ENCODE data around the gene PIGZ. TPM values are rescaled to one million over a fixed set of nuclear protein-coding genes. Genes with fewer than 3 reads are reported as not detected.
A peak's percentile ranks its signal among the peaks of the same experiment; 100 is the strongest.

The PIGZ gene
- total RNA-seq, 2 donors from 2014 or later = 63.7 to 126 TPM

GRCh38 chr3:196967412-196968232, 1.0 kb downstream of the PIGZ start:
- intact Hi-C loops (cut with DNase I) = loop anchor here (2.0 kb wide), 1 partner anchor 129 kb away; no protein-coding TSS in a partner anchor
- no peak for TF ChIP-seq CTCF (IDR thresholded peaks at IDR 0.05)
- H3K4me3 ChIP-seq = peak overlapping the region; percentile 78
- no peaks in the 10 kb centered on the region for H3K36me3 ChIP-seq
- H3K27ac ChIP-seq = peak overlapping the region; percentile 62
- H3K9me3 ChIP-seq = no peaks in the 10 kb centered on the region
- peaks cover 9% of the 10 kb centered on the region for H3K4me1 ChIP-seq
- H3K27me3 ChIP-seq = no peaks in the 10 kb centered on the region
- peak overlapping the region; percentile 74 to 89 for H3K9ac ChIP-seq (ENCODE audit: low read depth in 2 of 2, low read length in 2 of 2)
- no peak for DNase-seq

- TF ChIP-seq CTCF (IDR thresholded peaks at IDR 0.05) = no peak
- DNase-seq = no peak
- H3K9me3 ChIP-seq = no peaks in the 10 kb centered on the region
- H3K36me3 ChIP-seq = no peaks in the 10 kb centered on the region
- H3K27ac ChIP-seq = no peak overlapping the region
- H3K4me1 ChIP-seq = peaks cover 9% of the 10 kb centered on the region
- H3K9ac ChIP-seq (ENCODE audit: low read depth in 2 of 2, low read length in 2 of 2) = no peak overlapping the region
- intact Hi-C loops (cut with DNase I) = no loop called here
- peak overlapping the region; percentile 78 for H3K4me3 ChIP-seq
- no peaks in the 10 kb centered on the region for H3K27me3 ChIP-seq
Measured at GRCh38 chr3:196966526-196967401, 1.9 kb downstream of the PIGZ start.

DNA sequence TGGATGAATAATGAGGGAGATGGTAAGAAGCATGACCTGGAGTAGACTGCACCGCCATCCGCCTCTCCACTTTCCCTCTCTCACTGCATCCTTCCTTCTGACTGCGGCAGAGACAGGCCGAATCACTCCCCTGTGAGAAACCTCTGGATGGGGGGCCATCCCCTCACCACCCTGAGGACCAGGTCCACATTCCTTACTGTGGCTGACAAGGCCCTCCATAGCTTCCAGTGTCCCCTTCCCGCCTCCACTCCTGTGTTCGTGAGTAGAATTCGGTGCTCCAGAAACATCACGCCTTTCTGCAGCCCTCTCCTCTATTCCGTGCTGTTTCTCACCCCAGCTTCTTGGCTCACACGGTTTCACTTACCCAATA, 2.8 kb downstream of the PIGZ start:
- peaks cover 13% of the 10 kb centered on the region for H3K4me1 ChIP-seq
- H3K27me3 ChIP-seq = no peaks in the 10 kb centered on the region
- no peak for DNase-seq
- no peak overlapping the region for H3K9ac ChIP-seq (ENCODE audit: low read depth in 2 of 2, low read length in 2 of 2)
- TF ChIP-seq CTCF (IDR thresholded peaks at IDR 0.05) = no peak
- intact Hi-C loops (cut with DNase I) = no loop called here
- H3K9me3 ChIP-seq = no peaks in the 10 kb centered on the region
- no peaks in the 10 kb centered on the region for H3K36me3 ChIP-seq
- H3K27ac ChIP-seq = no peak overlapping the region
- peak overlapping the region; percentile 3 for H3K4me3 ChIP-seq

GRCh38 chr3:196965112-196965803, 3.4 kb downstream of the PIGZ start:
- H3K9me3 ChIP-seq = no peaks in the 10 kb centered on the region
- peak overlapping the region; percentile 23 for H3K27ac ChIP-seq
- no peak for DNase-seq

More at GRCh38 chr3:196965112-196965803, 3.4 kb downstream of the PIGZ start:
- intact Hi-C loops (cut with DNase I) = no loop called here
- no peak overlapping the region for H3K9ac ChIP-seq (ENCODE audit: low read depth in 2 of 2, low read length in 2 of 2)
- H3K36me3 ChIP-seq = no peaks in the 10 kb centered on the region
- peak overlapping the region; percentile 3 for H3K4me3 ChIP-seq
- no peak for TF ChIP-seq CTCF (IDR thresholded peaks at IDR 0.05)
- no peaks in the 10 kb centered on the region for H3K27me3 ChIP-seq
- peaks cover 13% of the 10 kb centered on the region for H3K4me1 ChIP-seq
